Transverse colon (tissue), 4 donors: ENCODE results near the gene MPRIP.

Source experiments
- POLR2A ChIP-seq: fragments of 450-650 bp; IDR thresholded peaks from one replicate; pipeline ENCODE4 v1.6.1; 2016; ENCODE audit warnings: antibody characterized with exemption, mild to moderate bottlenecking, moderate library complexity
- POLR2AphosphoS5 ChIP-seq, 3 donors: sonication (generic); formaldehyde crosslinking; IDR thresholded peaks; one replicate each; pipeline ENCODE4 v1.6.1; 2016; ENCODE audit warnings: antibody characterized with exemption in 3 of 3
- TF ChIP-seq, protein P1 (sequence below), 5 experiments: fragments of 200-600 bp in 3 of 5; fragments of 450-650 bp in 2 of 5; sonication (generic) in 3 of 5; IDR thresholded peaks; 1 replicate in 2 of 5; 2 replicates in 3 of 5; pipeline ENCODE4 v1.5.1; 2016 to 2017; ENCODE audit warnings: antibody characterized with exemption in 5 of 5, inconsistent platforms in 3 of 5, mild to moderate bottlenecking in 2 of 5, moderate library complexity in 1 of 5

DNA sequence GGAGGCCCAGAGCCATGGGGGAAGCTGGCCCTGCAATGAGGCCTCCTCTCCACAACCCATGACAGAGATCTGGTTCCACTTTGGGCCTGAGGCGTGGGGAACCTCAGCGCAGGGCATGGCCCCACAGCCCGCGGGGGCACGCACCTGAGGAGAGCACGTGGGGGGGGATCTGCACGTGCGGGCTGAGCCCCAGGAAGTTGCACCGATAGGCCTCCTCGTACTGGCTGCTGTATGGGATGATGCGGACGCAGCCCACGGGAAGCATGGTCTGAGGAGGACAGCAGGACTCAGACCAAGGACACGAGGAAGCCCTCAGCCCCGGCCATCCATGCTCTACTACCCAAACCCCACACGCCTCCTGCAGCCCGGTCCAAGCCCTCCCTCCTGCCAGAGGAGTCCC is 174.0 kb downstream of the MPRIP start:
- TF ChIP-seq POLR2AphosphoS5 (IDR thresholded peaks at IDR 0.05) (no peak), POLR2A (no peak)
- TF ChIP-seq, protein P1, sequence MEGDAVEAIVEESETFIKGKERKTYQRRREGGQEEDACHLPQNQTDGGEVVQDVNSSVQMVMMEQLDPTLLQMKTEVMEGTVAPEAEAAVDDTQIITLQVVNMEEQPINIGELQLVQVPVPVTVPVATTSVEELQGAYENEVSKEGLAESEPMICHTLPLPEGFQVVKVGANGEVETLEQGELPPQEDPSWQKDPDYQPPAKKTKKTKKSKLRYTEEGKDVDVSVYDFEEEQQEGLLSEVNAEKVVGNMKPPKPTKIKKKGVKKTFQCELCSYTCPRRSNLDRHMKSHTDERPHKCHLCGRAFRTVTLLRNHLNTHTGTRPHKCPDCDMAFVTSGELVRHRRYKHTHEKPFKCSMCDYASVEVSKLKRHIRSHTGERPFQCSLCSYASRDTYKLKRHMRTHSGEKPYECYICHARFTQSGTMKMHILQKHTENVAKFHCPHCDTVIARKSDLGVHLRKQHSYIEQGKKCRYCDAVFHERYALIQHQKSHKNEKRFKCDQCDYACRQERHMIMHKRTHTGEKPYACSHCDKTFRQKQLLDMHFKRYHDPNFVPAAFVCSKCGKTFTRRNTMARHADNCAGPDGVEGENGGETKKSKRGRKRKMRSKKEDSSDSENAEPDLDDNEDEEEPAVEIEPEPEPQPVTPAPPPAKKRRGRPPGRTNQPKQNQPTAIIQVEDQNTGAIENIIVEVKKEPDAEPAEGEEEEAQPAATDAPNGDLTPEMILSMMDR (IDR thresholded peaks at IDR 0.05), result no peak
